ENCODE data around the gene NANOS3. TPM values are rescaled to one million over a fixed set of nuclear protein-coding genes. Genes with fewer than 3 reads are reported as not detected.

The NANOS3 gene
- total and polyA plus RNA-seq, 9 of the 15 experiments (the other 6 are each of a cell fraction or from before 2014, with no cell fraction given) = not detected

GRCh38 chr19:13838435-13839129 lies 38.4 kb upstream of the NANOS3 start (continued):
- no peak for TF ChIP-seq AFF1 (IDR thresholded peaks at IDR 0.05; ENCODE audit: low read depth in 1 of 2, partially characterized antibody in 2 of 2)
- TF ChIP-seq HDAC2 (IDR thresholded peaks at IDR 0.05) = peak; percentile 60; the same call in 1 of the 2 replicates
- TF ChIP-seq ESRRB (CRISPR knock-in tag; IDR thresholded peaks at IDR 0.05; ENCODE audit: borderline replicate concordance) = no peak
- TF ChIP-seq WHSC1 (IDR thresholded peaks at IDR 0.05; ENCODE audit: low read length) = no peak
- TF ChIP-seq FOS (IDR thresholded peaks at IDR 0.05; ENCODE audit: extremely low read depth, insufficient read length) = no peak
- TF ChIP-seq PPARD (CRISPR knock-in tag; IDR thresholded peaks at IDR 0.05) = no peak
- no peak for TF ChIP-seq RHOXF2B (CRISPR knock-in tag; conservative IDR thresholded peaks at IDR 0.05)
- no peak for TF ChIP-seq ZNF408 (CRISPR knock-in tag; IDR thresholded peaks at IDR 0.05; ENCODE audit: low read depth)
- no peak for TF ChIP-seq NR2C2 (CRISPR knock-in tag; IDR thresholded peaks at IDR 0.05)
- TF ChIP-seq NR2C2 (tag; IDR thresholded peaks at IDR 0.05) = no peak
- no peak for TF ChIP-seq MTA1 (IDR thresholded peaks at IDR 0.05; ENCODE audit: borderline replicate concordance)
- no peak for TF ChIP-seq ZNF311 (CRISPR knock-in tag; IDR thresholded peaks at IDR 0.05)
- no peak for TF ChIP-seq CAMTA2 (CRISPR knock-in tag; conservative IDR thresholded peaks at IDR 0.05)
- TF ChIP-seq XRCC5 (IDR thresholded peaks at IDR 0.05; ENCODE audit: low read depth, low read length) = 0 out of 2 replicates have a peak, but pooled peaks have one; percentile 57
- no peak for TF ChIP-seq BRF2 (IDR thresholded peaks at IDR 0.05; ENCODE audit: borderline replicate concordance, insufficient read depth, insufficient read length)
- no peak for TF ChIP-seq CGGBP1 (CRISPR knock-in tag; IDR thresholded peaks at IDR 0.05)
- no peak for TF ChIP-seq ZNF12 (CRISPR knock-in tag; IDR thresholded peaks at IDR 0.05)
- no peak for TF ChIP-seq SETDB1 (IDR thresholded peaks at IDR 0.05; ENCODE audit: low read length)
- no peak for TF ChIP-seq ZNF699 (CRISPR knock-in tag; IDR thresholded peaks at IDR 0.05; ENCODE audit: insufficient replicate concordance)
- no peak for TF ChIP-seq TEAD4 (IDR thresholded peaks at IDR 0.05; ENCODE audit: low read length)
- no peak for TF ChIP-seq TEAD4 (CRISPR knock-in tag; IDR thresholded peaks at IDR 0.05; ENCODE audit: borderline replicate concordance)
- no peak for TF ChIP-seq SMAD1 (IDR thresholded peaks at IDR 0.05; ENCODE audit: low read depth, low read length, partially characterized antibody)
- no peak for TF ChIP-seq BRD9 (IDR thresholded peaks at IDR 0.05; ENCODE audit: low read depth, partially characterized antibody)
- no peak for TF ChIP-seq ZNF282 (CRISPR knock-in tag; IDR thresholded peaks at IDR 0.05)
- TF ChIP-seq HEY1 (CRISPR knock-in tag; IDR thresholded peaks at IDR 0.05; ENCODE audit: borderline replicate concordance) = no peak
- peak; percentile 20; the same call in 1 of the 2 replicates for TF ChIP-seq LCOR (CRISPR knock-in tag; IDR thresholded peaks at IDR 0.05)
